Esophagus (tissue), 2 donors: ENCODE results near the gene WDR62. TPM values are rescaled to one million over a fixed set of nuclear protein-coding genes. Genes with fewer than 3 reads are reported as not detected.
A peak's percentile ranks its signal among the peaks of the same experiment; 100 is the strongest.

Source experiments
- H3K27ac ChIP-seq, 2 donors: one replicate each; pipeline ENCODE4 v1.5.1; 2013; ENCODE audit warnings: low read depth in 2 of 2, mild to moderate bottlenecking in 2 of 2, inconsistent platforms in 1 of 2, low read length in 1 of 2, moderate library complexity in 1 of 2
- H3K27me3 ChIP-seq, 2 donors: one replicate each; pipeline ENCODE4 v1.6.1; 2013; ENCODE audit warnings: low read length in 2 of 2, control low read depth in 1 of 2, mild to moderate bottlenecking in 1 of 2; ENCODE audit not compliant: insufficient read depth in 2 of 2, control insufficient read depth in 1 of 2
- H3K36me3 ChIP-seq, 2 donors: one replicate each; pipeline ENCODE4 v1.6.1; 2013; ENCODE audit warnings: low read length in 1 of 2; ENCODE audit not compliant: control insufficient read depth in 2 of 2, insufficient read depth in 2 of 2
- H3K4me1 ChIP-seq, 2 donors: one replicate each; pipeline ENCODE4 v1.6.1; 2013; ENCODE audit warnings: low read length in 1 of 2; ENCODE audit not compliant: control insufficient read depth in 2 of 2, insufficient read depth in 2 of 2
- H3K4me3 ChIP-seq, 2 donors: one replicate each; pipeline ENCODE4 v1.5.1; 2013; ENCODE audit warnings: low read length in 2 of 2, mild to moderate bottlenecking in 2 of 2, low read depth in 1 of 2, moderate library complexity in 1 of 2
- H3K9me3 ChIP-seq, 2 donors: one replicate each; pipeline ENCODE4 v1.6.1; 2013; ENCODE audit warnings: mild to moderate bottlenecking in 2 of 2, low read depth in 1 of 2, low read length in 1 of 2, moderate library complexity in 1 of 2; ENCODE audit not compliant: control insufficient read depth in 2 of 2, insufficient read depth in 1 of 2
- WGBS, 2 donors: extraction: QIAGEN DNeasy Blood & Tissue Kit; methylation state at CpG; one replicate each; pipeline ENCODE4 v1.1.7; 2013; 5-methylcytosine and 5-hydroxymethylcytosine counted together
- polyA plus RNA-seq, 2 donors: library from polyadenylated mRNA; stranded (reverse); fragments of 200-250 nt; gene quantifications; one replicate each; pipeline ENCODE4 v1.2.3, GENCODE V29; 2013
- donor health status: healthy with polysubstance abuse.
- donor health status: Bipolar disorder and iron deficiency.

The WDR62 gene
- 1 to 10 TPM; 2.1 to 2.7 TPM for polyA plus RNA-seq

DNA sequence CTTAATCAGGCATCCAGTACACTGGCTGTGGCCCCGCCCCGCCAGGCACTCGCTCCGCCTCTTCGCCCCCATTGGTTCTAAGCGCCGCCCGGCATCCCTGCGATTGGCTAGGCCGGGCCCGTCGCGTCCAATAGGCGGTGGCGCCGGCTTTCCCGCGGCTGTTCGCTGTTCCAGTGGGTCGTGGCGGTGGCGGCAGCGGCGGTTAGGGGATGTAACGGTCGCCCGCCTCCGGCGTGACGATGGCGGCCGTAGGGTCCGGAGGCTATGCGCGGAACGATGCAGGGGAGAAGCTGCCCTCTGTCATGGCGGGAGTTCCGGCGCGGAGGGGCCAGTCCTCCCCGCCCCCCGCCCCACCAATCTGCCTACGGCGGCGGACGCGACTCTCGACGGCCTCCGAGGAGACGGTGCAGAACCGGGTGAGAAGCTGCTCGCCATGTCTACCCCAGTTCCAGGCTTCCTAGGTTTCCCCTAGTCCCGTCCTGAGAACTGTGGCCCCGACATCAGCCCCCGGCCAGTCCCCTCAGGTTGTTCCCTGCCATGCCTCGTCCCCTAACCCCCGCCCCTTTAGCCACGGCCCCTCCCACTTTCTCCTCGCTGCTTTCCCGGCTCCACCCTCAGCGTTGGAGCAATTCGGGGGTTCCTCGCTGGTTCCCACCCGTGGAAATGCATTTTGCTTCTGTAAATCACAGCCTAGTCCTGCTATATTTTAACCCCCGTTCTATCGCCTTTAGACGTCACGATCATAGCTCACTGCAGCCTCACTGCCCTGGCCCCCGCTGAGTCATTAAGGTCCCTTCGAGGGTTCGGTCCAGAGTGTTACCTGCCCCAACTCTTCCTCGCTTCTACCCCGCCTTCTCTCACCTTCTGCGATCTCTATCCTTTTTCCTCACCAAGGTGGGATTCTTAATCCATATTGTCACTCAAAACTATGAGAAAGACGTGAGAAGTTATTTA, at the start of gene WDR62:
TSS of gene WDR62 (plus strand) at position 165 of the 954 bp plus-strand sequence. CDS start at position 240, 75 bp downstream.
- peak within 1 kb of the TSS; percentile 62 to 63 for H3K4me3 ChIP-seq
- 1% methylated on average over 72 to 76 of the region's 76 CpGs for whole genome bisulfite sequencing, 2 donors
- H3K27ac ChIP-seq = peak within 1 kb of the TSS; percentile 97 to 100
- peaks cover 0 to 2% of the 10 kb centered on the region in 2 donors for H3K4me1 ChIP-seq
- H3K27me3 ChIP-seq = no peaks in the 10 kb centered on the region
- H3K36me3 ChIP-seq = no peaks in the 10 kb centered on the region
- no peaks in the 10 kb centered on the region for H3K9me3 ChIP-seq

GRCh38 chr19:36006955-36007354, 47.7 kb upstream of the WDR62 start:
- no peak overlapping the region for H3K27ac ChIP-seq
- H3K36me3 ChIP-seq = no peaks in the 10 kb centered on the region
- H3K4me1 ChIP-seq = peaks cover 5 to 15% of the 10 kb centered on the region in 2 donors
- WGBS, 2 donors = 68 to 87% methylated on average over 5 of the region's 5 CpGs
- H3K27me3 ChIP-seq = no peaks in the 10 kb centered on the region
- H3K9me3 ChIP-seq = no peaks in the 10 kb centered on the region
- H3K4me3 ChIP-seq = no peak overlapping the region

- Histone ChIP-seq H3K4me1 (peaks cover 9 to 20% of the 10 kb centered on the region in 2 donors), H3K27me3 (no peaks in the 10 kb centered on the region), H3K4me3 (peak within 1 kb of the TSS; percentile 36 to 54), H3K36me3 (no peaks in the 10 kb centered on the region), H3K27ac (peak within 1 kb of the TSS; percentile 55 to 75), H3K9me3 (no peaks in the 10 kb centered on the region)
- 35 to 42% methylated on average over 19 of the region's 19 CpGs for WGBS, 2 donors
Observed at GRCh38 chr19:36008336-36008978, 46.2 kb upstream of the WDR62 start, which contains the start of gene SYNE4. SYNE4 (minus strand) TSS chr19:36008813; CDS start chr19:36008681, 132 bp downstream.

GRCh38 chr19:36009220-36009619, 45.5 kb upstream of the WDR62 start:
- H3K27me3 ChIP-seq = no peaks in the 10 kb centered on the region
- H3K36me3 ChIP-seq = no peaks in the 10 kb centered on the region
- peak overlapping the region; percentile 36 to 54 for H3K4me3 ChIP-seq
- WGBS, 2 donors = 1 to 2% methylated on average over 39 to 50 of the region's 50 CpGs
- H3K27ac ChIP-seq = peak overlapping the region; percentile 55 to 75
- H3K9me3 ChIP-seq = no peaks in the 10 kb centered on the region
- peaks cover 9 to 23% of the 10 kb centered on the region in 2 donors for H3K4me1 ChIP-seq

- Histone ChIP-seq H3K27me3 (no peaks in the 10 kb centered on the region), H3K9me3 (no peaks in the 10 kb centered on the region), H3K4me3 (peak overlapping the region; percentile 36 to 54), H3K4me1 (peaks cover 9 to 26% of the 10 kb centered on the region in 2 donors), H3K36me3 (no peaks in the 10 kb centered on the region), H3K27ac (peak overlapping the region; percentile 43 to 75)
- 50 to 52% methylated on average over 15 of the region's 15 CpGs for WGBS, 2 donors
Observed at GRCh38 chr19:36009633-36010379, 44.9 kb upstream of the WDR62 start.

DNA sequence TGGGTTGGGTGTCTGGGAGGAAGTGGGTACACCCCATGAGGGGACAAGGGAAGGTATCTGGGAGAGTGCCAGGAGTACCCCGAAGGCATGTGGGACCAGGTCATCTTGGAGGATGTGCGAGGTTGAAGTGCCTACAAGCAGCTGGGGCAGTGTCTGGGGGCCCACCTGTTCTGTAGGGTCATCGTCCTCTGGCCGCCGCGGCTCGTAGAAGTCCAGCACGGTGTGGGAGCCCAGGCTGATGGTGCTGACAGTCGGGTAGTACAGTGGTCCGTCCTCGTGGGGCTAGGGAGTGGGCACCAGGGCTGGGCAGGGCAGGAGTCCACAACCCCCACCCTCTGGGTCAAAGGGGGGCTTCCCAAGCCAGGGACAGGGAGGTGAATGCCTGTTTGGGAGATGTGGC, 44.3 kb upstream of the WDR62 start:
- Histone ChIP-seq H3K36me3 (no peaks in the 10 kb centered on the region), H3K9me3 (no peaks in the 10 kb centered on the region), H3K27me3 (no peaks in the 10 kb centered on the region), H3K4me1 (peaks cover 9 to 28% of the 10 kb centered on the region in 2 donors), H3K4me3 (no peak overlapping the region), H3K27ac (no peak overlapping the region)
- WGBS, 2 donors = 93 to 94% methylated on average over 11 of the region's 11 CpGs

- Histone ChIP-seq H3K36me3 (peaks cover 0 to 5% of the 10 kb centered on the region in 2 donors), H3K27ac (peak overlapping the region; percentile 86 to 88), H3K4me3 (peak overlapping the region; percentile 72 to 79), H3K27me3 (no peaks in the 10 kb centered on the region), H3K9me3 (no peaks in the 10 kb centered on the region), H3K4me1 (peaks cover 9 to 23% of the 10 kb centered on the region in 2 donors)
- WGBS, 2 donors = 27 to 30% methylated on average over 15 of the region's 15 CpGs
Observed at GRCh38 chr19:36013280-36014011, 41.3 kb upstream of the WDR62 start.

DNA sequence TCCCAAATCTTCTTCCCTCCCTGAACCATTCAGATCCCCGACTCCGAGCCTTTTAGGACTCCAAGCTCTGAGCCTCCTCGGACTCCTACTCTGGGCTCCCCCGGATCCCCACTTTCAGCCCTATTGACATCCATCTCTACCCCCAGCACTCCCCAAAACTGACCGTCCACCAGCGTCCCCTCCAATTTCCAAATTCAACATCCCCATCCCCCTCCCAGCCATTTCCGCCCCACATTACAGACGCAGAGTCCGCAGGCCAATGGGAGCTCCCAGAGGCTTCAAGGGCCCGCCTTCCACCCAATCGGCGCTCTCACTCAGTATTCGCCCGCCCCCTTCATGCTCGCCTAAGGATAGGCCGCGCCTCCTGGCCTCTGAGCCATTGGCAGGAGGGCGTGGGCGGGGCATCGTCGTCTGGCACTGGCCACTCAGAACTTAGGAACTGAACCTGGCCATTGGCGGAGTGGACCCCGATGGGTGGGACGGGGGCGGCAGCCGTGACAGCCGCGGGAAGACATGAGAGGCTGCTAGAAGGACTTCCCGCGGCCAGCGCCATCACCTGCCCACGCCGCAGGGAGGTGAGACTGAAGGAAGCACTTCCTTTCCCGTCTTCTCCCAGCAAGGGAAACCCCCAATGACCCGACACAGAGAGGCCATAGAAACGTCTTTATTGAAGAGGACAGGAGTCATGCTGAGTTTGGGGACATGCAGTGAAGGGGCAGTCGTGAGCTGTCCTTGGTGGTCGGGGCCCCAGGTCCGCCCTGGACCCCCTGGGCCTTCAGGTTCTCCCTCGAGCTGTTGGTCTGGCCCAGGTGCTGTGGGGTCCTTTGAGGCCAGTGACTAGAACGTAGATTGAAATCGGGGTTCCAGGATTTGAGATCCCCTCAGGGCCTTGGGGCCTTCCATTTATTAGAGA, 40.4 kb upstream of the WDR62 start, which contains the start of gene ALKBH6:
TSS of gene ALKBH6 (minus strand) at position 202 of the 913 bp plus-strand sequence. CDS start 816 bp downstream, outside the sequence.
- WGBS, 2 donors = 1 to 2% methylated on average over 42 of the region's 42 CpGs
- peaks cover 6 to 19% of the 10 kb centered on the region in 2 donors for H3K4me1 ChIP-seq
- no peaks in the 10 kb centered on the region for H3K9me3 ChIP-seq
- H3K27ac ChIP-seq = peak within 1 kb of the TSS; percentile 86 to 88
- peaks cover 0 to 8% of the 10 kb centered on the region in 2 donors for H3K36me3 ChIP-seq
- no peaks in the 10 kb centered on the region for H3K27me3 ChIP-seq
- peak within 1 kb of the TSS; percentile 72 to 79 for H3K4me3 ChIP-seq
